T-helper 2 cell treated with Interferon-gamma antibody and Interleukin-4, amounts not matched to agents 100 ng/mL and 5 ng/mL, for 36 hours (primary cell): ENCODE data around the gene DYNLL1. TPM values are rescaled to one million over a fixed set of nuclear protein-coding genes. Genes with fewer than 3 reads are reported as not detected.
"Not testable (repeated sequence)": the region's sequence is repeated elsewhere in the genome, so short reads cannot be mapped to it uniquely, and the experiment has no call there.

Source experiments
- intact Hi-C: fragments of 100-400 bp; cut with micrococcal nuclease; formaldehyde crosslinking; loops from one replicate; pipeline ENCODE4 v1.15.1; 2023
- total RNA-seq: library from RNA; stranded (reverse); gene quantifications from 2 replicates; pipeline ENCODE4 v1.2.3, GENCODE V29; 2022

DYNLL1 gene
- total RNA-seq, result 331 and 335 TPM in 2 replicates

- intact Hi-C loops, result loop anchor here (1.0 to 2.0 kb wide), 4 partner anchors 27 to 171 kb away; partner anchors contain the start of genes COQ5, COX6A1 and SRSF9
Observed at GRCh38 chr12:120495731-120496412, at the start of gene DYNLL1. DYNLL1 (plus strand) TSS chr12:120496113; CDS start chr12:120496422, 309 bp downstream.

- intact Hi-C loops, result loop anchor here (1.0 kb wide), 2 partner anchors 9 to 239 kb away; partner anchors contain the start of gene COX6A1
Observed at GRCh38 chr12:120446844-120447178, 49.1 kb upstream of the DYNLL1 start.

GRCh38 chr12:120447992-120448391 lies 47.9 kb upstream of the DYNLL1 start:
- intact Hi-C loops, result no loop called here

GRCh38 chr12:120452524-120452923 lies 43.4 kb upstream of the DYNLL1 start:
- intact Hi-C loops, result not testable (repeated sequence)

GRCh38 chr12:120453060-120453750 lies 42.7 kb upstream of the DYNLL1 start:
- intact Hi-C loops, result no loop called here

GRCh38 chr12:120453977-120454376 lies 41.9 kb upstream of the DYNLL1 start:
- intact Hi-C loops, result loop anchor here (2.0 kb wide), 1 partner anchor 15 kb away; the partner anchor contains the start of gene SRSF9

- intact Hi-C loops, result loop anchor here (2.0 kb wide), 1 partner anchor 13 kb away; the partner anchor contains the start of gene SRSF9
Observed at GRCh38 chr12:120455302-120455701, 40.6 kb upstream of the DYNLL1 start.

GRCh38 chr12:120457133-120457532 lies 38.8 kb upstream of the DYNLL1 start:
- intact Hi-C loops, result no loop called here

- intact Hi-C loops, result no loop called here
Observed at GRCh38 chr12:120460157-120460556, 35.8 kb upstream of the DYNLL1 start.

- intact Hi-C loops, result no loop called here
Observed at GRCh38 chr12:120462099-120462640, 33.7 kb upstream of the DYNLL1 start.

GRCh38 chr12:120463712-120464111 lies 32.2 kb upstream of the DYNLL1 start:
- intact Hi-C loops, result no loop called here

- intact Hi-C loops, result loop anchor here (5.0 kb wide), 1 partner anchor 222 kb away; the partner anchor contains the start of gene MLEC
Observed at GRCh38 chr12:120465756-120466155, 30.2 kb upstream of the DYNLL1 start.

GRCh38 chr12:120466560-120467315 lies 29.2 kb upstream of the DYNLL1 start:
- intact Hi-C loops, result loop anchor here (5.0 kb wide), 1 partner anchor 221 kb away; the partner anchor contains the start of gene MLEC

- intact Hi-C loops, result loop anchor here (5.0 kb wide), 1 partner anchor 220 kb away; the partner anchor contains the start of gene MLEC
Observed at GRCh38 chr12:120467439-120467838, 28.5 kb upstream of the DYNLL1 start.

GRCh38 chr12:120468325-120468820 lies 27.5 kb upstream of the DYNLL1 start:
- intact Hi-C loops, result loop anchor here (2.0 to 5.0 kb wide), 2 partner anchors 14 to 219 kb away; partner anchors contain the start of gene MLEC

- intact Hi-C loops, result loop anchor here (1.0 to 5.0 kb wide), 7 partner anchors 14 to 218 kb away; partner anchors contain the start of genes COQ5, COX6A1 and MLEC
Observed at GRCh38 chr12:120468821-120469449, 27.0 kb upstream of the DYNLL1 start.

GRCh38 chr12:120469450-120470149 lies 26.3 kb upstream of the DYNLL1 start, which contains the start of gene SRSF9:
SRSF9 (minus strand) TSS chr12:120469748; CDS start chr12:120469609, 139 bp downstream.
- intact Hi-C loops, result loop anchor here (1.0 to 5.0 kb wide), 7 partner anchors 15 to 218 kb away; partner anchors contain the start of genes COQ5, COX6A1 and MLEC

GRCh38 chr12:120470150-120470784 lies 25.6 kb upstream of the DYNLL1 start:
- intact Hi-C loops, result no loop called here

- intact Hi-C loops, result no loop called here
Observed at GRCh38 chr12:120472521-120472920, 23.4 kb upstream of the DYNLL1 start.
